WTC11 (cell line): ENCODE data around the gene CNNM3.

Experiments
- NFE2L1 ChIP-seq: sonication (generic); formaldehyde crosslinking; IDR thresholded peaks from 2 replicates; pipeline ENCODE4 v1.8.1; 2023; ENCODE audit warnings: missing genetic modification reagents
- NFYB ChIP-seq: sonication (generic); formaldehyde crosslinking; conservative IDR thresholded peaks from 2 replicates; pipeline ENCODE4 v1.8.0; 2022; ENCODE audit warnings: low read depth, missing genetic modification reagents
- NR3C1 ChIP-seq: sonication (generic); formaldehyde crosslinking; conservative IDR thresholded peaks from 2 replicates; pipeline ENCODE4 v1.8.1; 2023; ENCODE audit warnings: low read depth, mild to moderate bottlenecking, missing genetic modification reagents
- SP1 ChIP-seq: sonication (generic); formaldehyde crosslinking; conservative IDR thresholded peaks from 2 replicates; pipeline ENCODE4 v1.8.1; 2022; ENCODE audit warnings: missing genetic modification reagents
- TF ChIP-seq, protein P1 (sequence below): sonication (generic); formaldehyde crosslinking; IDR thresholded peaks from 2 replicates; pipeline ENCODE4 v1.8.0; 2022; ENCODE audit warnings: mild to moderate bottlenecking, missing genetic modification reagents
- TF ChIP-seq, protein P2 (sequence below): fragments of 200-600 bp; IDR thresholded peaks from 2 replicates; pipeline ENCODE4 v1.8.0; 2022; ENCODE audit warnings: antibody characterized with exemption
- TF ChIP-seq, protein P3 (sequence below): sonication (generic); formaldehyde crosslinking; IDR thresholded peaks from 2 replicates; pipeline ENCODE4 v1.8.0; 2023; ENCODE audit warnings: mild to moderate bottlenecking, missing genetic modification reagents
- TF ChIP-seq, protein P4 (sequence below): sonication (generic); formaldehyde crosslinking; IDR thresholded peaks from 2 replicates; pipeline ENCODE4 v1.8.0; 2022; ENCODE audit warnings: mild to moderate bottlenecking, missing genetic modification reagents
- TF ChIP-seq, protein P5 (sequence below): sonication (generic); formaldehyde crosslinking; IDR thresholded peaks from 2 replicates; pipeline ENCODE4 v1.8.1; 2023; ENCODE audit warnings: mild to moderate bottlenecking, missing genetic modification reagents, moderate library complexity

DNA sequence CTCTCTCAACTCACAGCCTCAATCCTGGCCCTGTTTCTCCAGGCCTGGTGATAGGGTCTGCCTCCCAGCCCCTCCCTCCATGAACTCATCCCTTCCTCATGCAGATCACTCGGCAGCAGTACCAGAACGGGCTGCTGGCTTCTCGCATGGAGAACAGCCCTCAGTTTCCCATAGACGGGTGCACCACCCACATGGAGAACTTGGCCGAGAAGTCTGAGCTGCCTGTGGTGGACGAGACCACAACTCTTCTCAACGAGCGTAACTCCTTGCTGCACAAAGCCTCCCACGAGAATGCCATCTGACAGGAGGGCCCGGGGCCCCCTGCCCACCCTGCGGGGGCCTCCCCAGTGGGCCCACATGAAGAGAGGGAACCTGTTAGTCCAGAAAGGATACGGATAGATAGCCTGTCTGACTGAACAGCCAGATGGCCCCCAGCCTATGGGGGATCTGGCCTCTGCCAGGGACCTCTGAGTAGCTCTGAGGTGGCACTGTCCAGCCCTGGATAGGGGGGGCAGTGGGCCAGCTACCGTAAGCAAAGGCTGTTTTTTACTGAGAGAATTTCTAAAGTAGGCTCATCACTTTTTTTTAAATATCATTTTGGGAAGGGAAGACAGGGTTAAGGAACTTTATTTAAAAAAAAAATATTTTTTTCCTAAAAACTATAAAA lies 6.7 kb upstream of the CNNM3 start:
- TF ChIP-seq, protein P1, sequence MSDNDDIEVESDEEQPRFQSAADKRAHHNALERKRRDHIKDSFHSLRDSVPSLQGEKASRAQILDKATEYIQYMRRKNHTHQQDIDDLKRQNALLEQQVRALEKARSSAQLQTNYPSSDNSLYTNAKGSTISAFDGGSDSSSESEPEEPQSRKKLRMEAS, result no peak
- TF ChIP-seq NFE2L1 (CRISPR knock-in tag) (no peak), NR3C1 (CRISPR knock-in tag) (no peak), SP1 (CRISPR knock-in tag) (no peak), NFYB (CRISPR knock-in tag) (no peak)
- TF ChIP-seq, protein P2, sequence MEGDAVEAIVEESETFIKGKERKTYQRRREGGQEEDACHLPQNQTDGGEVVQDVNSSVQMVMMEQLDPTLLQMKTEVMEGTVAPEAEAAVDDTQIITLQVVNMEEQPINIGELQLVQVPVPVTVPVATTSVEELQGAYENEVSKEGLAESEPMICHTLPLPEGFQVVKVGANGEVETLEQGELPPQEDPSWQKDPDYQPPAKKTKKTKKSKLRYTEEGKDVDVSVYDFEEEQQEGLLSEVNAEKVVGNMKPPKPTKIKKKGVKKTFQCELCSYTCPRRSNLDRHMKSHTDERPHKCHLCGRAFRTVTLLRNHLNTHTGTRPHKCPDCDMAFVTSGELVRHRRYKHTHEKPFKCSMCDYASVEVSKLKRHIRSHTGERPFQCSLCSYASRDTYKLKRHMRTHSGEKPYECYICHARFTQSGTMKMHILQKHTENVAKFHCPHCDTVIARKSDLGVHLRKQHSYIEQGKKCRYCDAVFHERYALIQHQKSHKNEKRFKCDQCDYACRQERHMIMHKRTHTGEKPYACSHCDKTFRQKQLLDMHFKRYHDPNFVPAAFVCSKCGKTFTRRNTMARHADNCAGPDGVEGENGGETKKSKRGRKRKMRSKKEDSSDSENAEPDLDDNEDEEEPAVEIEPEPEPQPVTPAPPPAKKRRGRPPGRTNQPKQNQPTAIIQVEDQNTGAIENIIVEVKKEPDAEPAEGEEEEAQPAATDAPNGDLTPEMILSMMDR, result no peak
- TF ChIP-seq, protein P3, sequence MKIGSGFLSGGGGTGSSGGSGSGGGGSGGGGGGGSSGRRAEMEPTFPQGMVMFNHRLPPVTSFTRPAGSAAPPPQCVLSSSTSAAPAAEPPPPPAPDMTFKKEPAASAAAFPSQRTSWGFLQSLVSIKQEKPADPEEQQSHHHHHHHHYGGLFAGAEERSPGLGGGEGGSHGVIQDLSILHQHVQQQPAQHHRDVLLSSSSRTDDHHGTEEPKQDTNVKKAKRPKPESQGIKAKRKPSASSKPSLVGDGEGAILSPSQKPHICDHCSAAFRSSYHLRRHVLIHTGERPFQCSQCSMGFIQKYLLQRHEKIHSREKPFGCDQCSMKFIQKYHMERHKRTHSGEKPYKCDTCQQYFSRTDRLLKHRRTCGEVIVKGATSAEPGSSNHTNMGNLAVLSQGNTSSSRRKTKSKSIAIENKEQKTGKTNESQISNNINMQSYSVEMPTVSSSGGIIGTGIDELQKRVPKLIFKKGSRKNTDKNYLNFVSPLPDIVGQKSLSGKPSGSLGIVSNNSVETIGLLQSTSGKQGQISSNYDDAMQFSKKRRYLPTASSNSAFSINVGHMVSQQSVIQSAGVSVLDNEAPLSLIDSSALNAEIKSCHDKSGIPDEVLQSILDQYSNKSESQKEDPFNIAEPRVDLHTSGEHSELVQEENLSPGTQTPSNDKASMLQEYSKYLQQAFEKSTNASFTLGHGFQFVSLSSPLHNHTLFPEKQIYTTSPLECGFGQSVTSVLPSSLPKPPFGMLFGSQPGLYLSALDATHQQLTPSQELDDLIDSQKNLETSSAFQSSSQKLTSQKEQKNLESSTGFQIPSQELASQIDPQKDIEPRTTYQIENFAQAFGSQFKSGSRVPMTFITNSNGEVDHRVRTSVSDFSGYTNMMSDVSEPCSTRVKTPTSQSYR, result no peak
- TF ChIP-seq, protein P4, sequence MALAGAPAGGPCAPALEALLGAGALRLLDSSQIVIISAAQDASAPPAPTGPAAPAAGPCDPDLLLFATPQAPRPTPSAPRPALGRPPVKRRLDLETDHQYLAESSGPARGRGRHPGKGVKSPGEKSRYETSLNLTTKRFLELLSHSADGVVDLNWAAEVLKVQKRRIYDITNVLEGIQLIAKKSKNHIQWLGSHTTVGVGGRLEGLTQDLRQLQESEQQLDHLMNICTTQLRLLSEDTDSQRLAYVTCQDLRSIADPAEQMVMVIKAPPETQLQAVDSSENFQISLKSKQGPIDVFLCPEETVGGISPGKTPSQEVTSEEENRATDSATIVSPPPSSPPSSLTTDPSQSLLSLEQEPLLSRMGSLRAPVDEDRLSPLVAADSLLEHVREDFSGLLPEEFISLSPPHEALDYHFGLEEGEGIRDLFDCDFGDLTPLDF, result no peak
- TF ChIP-seq, protein P5, sequence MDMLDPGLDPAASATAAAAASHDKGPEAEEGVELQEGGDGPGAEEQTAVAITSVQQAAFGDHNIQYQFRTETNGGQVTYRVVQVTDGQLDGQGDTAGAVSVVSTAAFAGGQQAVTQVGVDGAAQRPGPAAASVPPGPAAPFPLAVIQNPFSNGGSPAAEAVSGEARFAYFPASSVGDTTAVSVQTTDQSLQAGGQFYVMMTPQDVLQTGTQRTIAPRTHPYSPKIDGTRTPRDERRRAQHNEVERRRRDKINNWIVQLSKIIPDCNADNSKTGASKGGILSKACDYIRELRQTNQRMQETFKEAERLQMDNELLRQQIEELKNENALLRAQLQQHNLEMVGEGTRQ (CRISPR knock-in tag), result no peak
